Lower lobe of right lung (tissue), 2 donors: ENCODE measurements around the gene CACNB1. TPM values are rescaled to one million over a fixed set of nuclear protein-coding genes. Genes with fewer than 3 reads are reported as not detected.
A peak's percentile ranks its signal among the peaks of the same experiment; 100 is the strongest.

Experiments
- ATAC-seq, 2 donors: fragments of 200-7000 bp; cut with Tn5 transposase; one replicate each; pipeline ENCODE4 v1.9.1; 2020 to 2022; ENCODE audit warnings: mild to moderate bottlenecking in 2 of 2, moderate library complexity in 2 of 2
- DNase-seq: peaks from one replicate; pipeline ENCODE4 v3.0.0-alpha.2; 2020
- H3K27ac ChIP-seq: fragments of 200-600 bp; one replicate; pipeline ENCODE4 v1.8.0; 2022
- H3K27me3 ChIP-seq: fragments of 200-600 bp; one replicate; pipeline ENCODE4 v1.8.0; 2022; ENCODE audit warnings: low read depth
- H3K36me3 ChIP-seq: fragments of 200-600 bp; one replicate; pipeline ENCODE4 v1.8.0; 2022; ENCODE audit warnings: mild to moderate bottlenecking
- H3K4me1 ChIP-seq: fragments of 200-600 bp; one replicate; pipeline ENCODE4 v1.8.0; 2022
- H3K4me3 ChIP-seq: fragments of 200-600 bp; one replicate; pipeline ENCODE4 v1.8.0; 2022; ENCODE audit warnings: mild to moderate bottlenecking
- H3K9me3 ChIP-seq: fragments of 200-600 bp; one replicate; pipeline ENCODE4 v1.8.0; 2022
- intact Hi-C: fragments of 100-400 bp; cut with DNase I; formaldehyde crosslinking; loops from one replicate; pipeline ENCODE4 v1.11.0; 2022
- total RNA-seq: library from RNA; stranded (reverse); fragmentation: NEBNext Ultra II Directional; extraction: Animal tissue kit (Norgen Biotek cat#: 25700); gene quantifications from one replicate; pipeline ENCODE4 v1.2.1, GENCODE V29; 2021
- TF ChIP-seq, protein P1 (sequence below): fragments of 200-600 bp; IDR thresholded peaks from one replicate; pipeline ENCODE4 v1.8.0; 2022; ENCODE audit warnings: antibody characterized with exemption, mild to moderate bottlenecking
- donor health status: DM: no; HTN: yes; CAD: no; lungs with severe emphysema.

The CACNB1 gene
- total RNA-seq, 1 donor from 2014 or later, result 21.3 TPM

DNA sequence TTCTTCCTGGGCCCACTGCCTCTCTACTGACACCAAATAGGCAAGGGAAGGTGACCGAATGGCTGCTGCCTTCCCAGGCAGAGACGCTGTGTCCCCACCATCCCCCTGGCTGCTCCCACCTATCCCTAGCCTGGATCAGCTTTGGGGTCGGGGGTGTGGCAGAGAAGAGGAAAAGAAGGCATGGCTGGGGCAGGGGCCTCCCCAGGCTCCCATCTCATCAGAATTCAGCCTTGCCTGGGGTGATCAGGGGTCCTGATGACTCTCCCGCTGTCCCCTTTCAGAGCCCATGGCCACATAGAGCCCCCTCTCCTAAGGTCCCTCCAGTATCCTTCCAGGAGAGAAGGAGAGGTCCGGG lies 46.7 kb downstream of the CACNB1 start:
- Histone ChIP-seq H3K9me3 (no peaks in the 10 kb centered on the region), H3K36me3 (no peaks in the 10 kb centered on the region), H3K4me3 (peak overlapping the region; percentile 78), H3K27ac (no peak overlapping the region), H3K27me3 (peaks cover 12% of the 10 kb centered on the region), H3K4me1 (peaks cover 18% of the 10 kb centered on the region)
- TF ChIP-seq, protein P1, sequence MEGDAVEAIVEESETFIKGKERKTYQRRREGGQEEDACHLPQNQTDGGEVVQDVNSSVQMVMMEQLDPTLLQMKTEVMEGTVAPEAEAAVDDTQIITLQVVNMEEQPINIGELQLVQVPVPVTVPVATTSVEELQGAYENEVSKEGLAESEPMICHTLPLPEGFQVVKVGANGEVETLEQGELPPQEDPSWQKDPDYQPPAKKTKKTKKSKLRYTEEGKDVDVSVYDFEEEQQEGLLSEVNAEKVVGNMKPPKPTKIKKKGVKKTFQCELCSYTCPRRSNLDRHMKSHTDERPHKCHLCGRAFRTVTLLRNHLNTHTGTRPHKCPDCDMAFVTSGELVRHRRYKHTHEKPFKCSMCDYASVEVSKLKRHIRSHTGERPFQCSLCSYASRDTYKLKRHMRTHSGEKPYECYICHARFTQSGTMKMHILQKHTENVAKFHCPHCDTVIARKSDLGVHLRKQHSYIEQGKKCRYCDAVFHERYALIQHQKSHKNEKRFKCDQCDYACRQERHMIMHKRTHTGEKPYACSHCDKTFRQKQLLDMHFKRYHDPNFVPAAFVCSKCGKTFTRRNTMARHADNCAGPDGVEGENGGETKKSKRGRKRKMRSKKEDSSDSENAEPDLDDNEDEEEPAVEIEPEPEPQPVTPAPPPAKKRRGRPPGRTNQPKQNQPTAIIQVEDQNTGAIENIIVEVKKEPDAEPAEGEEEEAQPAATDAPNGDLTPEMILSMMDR, result no peak
- intact Hi-C loops, result no loop called here
- no peak for ATAC-seq
- no peak for DNase-seq

DNA sequence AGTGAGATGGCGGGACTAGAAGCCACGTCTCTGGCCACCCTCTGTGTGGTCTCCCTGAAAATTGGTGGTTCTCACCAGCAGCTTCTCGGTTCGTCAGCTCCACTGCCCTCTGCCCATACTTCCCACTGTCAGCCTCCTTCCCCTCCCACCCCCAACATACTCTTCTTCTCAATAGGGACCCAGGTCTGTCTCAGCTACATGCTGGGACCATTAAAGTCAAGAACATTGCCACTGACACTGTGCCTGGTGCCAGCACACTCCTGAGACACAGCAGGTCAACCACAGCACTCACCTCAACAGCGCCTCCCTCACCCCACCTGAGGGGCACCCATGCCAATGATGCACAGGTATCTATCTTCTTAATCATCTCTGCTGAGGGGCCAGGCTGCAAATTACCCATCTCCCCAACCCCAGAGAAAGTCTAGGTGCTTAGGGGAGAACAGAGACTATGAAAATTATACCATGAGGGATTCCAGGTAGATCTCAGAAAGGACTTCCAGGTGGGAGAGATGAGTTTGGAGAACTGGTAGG lies 47.3 kb downstream of the CACNB1 start:
- no peaks in the 10 kb centered on the region for H3K9me3 ChIP-seq
- peaks cover 12% of the 10 kb centered on the region for H3K27me3 ChIP-seq
- no peak overlapping the region for H3K27ac ChIP-seq
- H3K36me3 ChIP-seq, result no peaks in the 10 kb centered on the region
- H3K4me1 ChIP-seq, result peaks cover 18% of the 10 kb centered on the region
- ATAC-seq (no peak), DNase-seq (no peak)
- TF ChIP-seq, protein P1, result no peak
- H3K4me3 ChIP-seq, result no peak overlapping the region
- intact Hi-C loops, result no loop called here

DNA sequence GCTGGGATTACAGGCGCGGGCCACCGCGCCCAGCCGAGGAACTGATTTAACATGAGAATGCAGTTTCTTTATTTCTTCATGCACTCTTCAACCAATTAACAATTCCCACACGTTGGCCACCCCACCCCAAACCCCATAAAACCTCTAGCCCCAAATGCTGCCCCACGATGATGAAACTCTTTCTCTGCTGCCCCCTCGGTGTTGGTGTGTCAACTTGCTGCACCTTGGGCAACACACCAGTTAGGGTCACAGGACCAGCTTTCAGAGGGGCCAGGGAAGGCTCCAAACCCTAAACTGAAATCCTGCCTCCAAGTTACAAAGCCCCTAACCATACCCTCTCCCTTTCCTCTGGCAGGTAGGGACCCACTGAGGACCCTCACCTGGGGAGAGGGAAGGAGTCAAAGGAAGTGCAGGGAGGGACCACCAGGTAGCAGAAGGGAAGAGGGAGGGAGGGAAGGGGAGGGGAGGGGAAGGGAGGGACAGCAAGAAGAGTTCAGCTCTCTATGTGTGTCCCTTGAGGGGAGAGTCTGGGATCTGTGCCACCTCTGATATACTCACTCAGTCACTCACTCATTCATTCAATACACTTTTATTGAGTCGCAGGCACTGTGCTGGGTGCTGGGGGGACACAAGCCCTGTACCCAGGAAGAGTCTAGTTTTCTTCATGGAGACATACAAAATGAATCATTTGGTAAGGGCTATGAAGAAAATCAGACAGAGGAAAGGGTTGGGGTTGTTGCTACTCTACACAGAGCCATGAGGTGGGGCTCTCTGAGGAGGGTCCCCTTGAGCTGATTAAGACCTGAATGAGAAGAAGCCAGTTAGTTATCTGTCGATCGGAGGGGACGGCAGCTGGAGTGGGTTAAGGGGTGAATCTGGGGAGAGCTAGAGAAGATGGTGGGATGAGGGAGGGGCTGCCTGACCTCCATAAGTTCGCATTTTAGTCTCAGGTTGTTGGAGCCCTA lies 50.0 kb downstream of the CACNB1 start:
- peaks cover 14% of the 10 kb centered on the region for H3K4me1 ChIP-seq
- no peaks in the 10 kb centered on the region for H3K9me3 ChIP-seq
- DNase-seq, result no peak
- no peak overlapping the region for H3K4me3 ChIP-seq
- TF ChIP-seq, protein P1, result no peak
- no peak overlapping the region for H3K27ac ChIP-seq
- peaks cover 12% of the 10 kb centered on the region for H3K27me3 ChIP-seq
- no peaks in the 10 kb centered on the region for H3K36me3 ChIP-seq
- intact Hi-C loops, result no loop called here
- ATAC-seq, result no peak

DNA sequence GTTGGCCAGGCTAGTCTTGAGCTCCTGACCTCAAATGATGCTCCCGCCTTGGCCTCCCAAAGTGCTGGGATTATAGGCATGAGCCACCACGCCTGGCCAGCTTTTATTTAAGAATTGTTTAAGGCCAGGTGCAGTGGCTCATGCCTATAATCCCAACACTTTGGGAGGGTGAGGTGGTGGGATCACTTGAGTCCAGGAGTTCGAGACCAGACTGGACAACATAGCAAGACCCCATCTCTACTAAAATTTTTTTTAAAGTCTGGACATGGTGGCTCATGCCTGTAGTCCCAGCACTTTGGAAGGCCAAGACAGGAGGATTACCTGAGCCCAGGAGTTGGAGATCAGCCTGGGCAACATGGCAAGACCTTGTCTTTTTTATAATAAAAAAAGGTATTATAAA lies 51.2 kb downstream of the CACNB1 start:
- ATAC-seq, result no peak
- no peak overlapping the region for H3K4me3 ChIP-seq
- no peaks in the 10 kb centered on the region for H3K9me3 ChIP-seq
- H3K27me3 ChIP-seq, result peaks cover 12% of the 10 kb centered on the region
- no peaks in the 10 kb centered on the region for H3K36me3 ChIP-seq
- H3K27ac ChIP-seq, result no peak overlapping the region
- TF ChIP-seq, protein P1, result no peak
- DNase-seq, result no peak
- peaks cover 5% of the 10 kb centered on the region for H3K4me1 ChIP-seq
- intact Hi-C loops, result no loop called here

DNA sequence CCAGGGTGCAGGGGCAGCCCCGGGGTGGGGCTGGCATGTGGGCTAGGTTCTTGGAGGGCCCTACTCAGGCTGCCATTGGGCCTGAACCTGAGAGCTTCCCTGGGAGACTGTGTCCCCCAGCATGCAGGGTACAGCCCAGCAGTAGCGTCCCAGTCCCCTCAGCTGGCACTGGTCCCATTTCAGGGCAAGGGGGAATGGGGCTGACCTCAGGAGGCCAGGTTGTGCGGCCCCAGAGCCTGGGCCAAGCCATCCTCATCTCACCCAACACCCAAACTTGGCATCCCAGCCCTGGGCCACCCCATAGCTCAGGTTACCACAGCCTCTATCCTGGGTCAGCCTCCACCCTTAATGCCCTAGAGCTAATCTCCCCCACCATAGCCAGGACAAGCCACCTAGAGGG lies 52.3 kb downstream of the CACNB1 start:
- no peak for DNase-seq
- no peak overlapping the region for H3K4me3 ChIP-seq
- no peaks in the 10 kb centered on the region for H3K36me3 ChIP-seq
- intact Hi-C loops, result no loop called here
- ATAC-seq, result no peak
- TF ChIP-seq, protein P1, result no peak
- no peaks in the 10 kb centered on the region for H3K9me3 ChIP-seq
- peak overlapping the region; percentile 6 for H3K27ac ChIP-seq
- no peaks in the 10 kb centered on the region for H3K4me1 ChIP-seq
- H3K27me3 ChIP-seq, result peaks cover under 1% of the 10 kb centered on the region
